GM10266 (cell line): Measurements from ENCODE around the gene PSMB10.
"Not testable (repeated sequence)": the region's sequence is repeated elsewhere in the genome, so short reads cannot be mapped to it uniquely, and the experiment has no call there.

Experiments
- DNase-seq: peaks from one replicate; pipeline ENCODE4 v3.0.0; 2012; ENCODE audit errors: extremely low spot score
- TF ChIP-seq, protein P1 (sequence below): IDR thresholded peaks from 2 replicates; pipeline ENCODE4 v1.5.1; 2012; ENCODE audit warnings: mild to moderate bottlenecking, low read depth; ENCODE audit not compliant: control insufficient read depth, insufficient read depth; ENCODE audit errors: missing control alignments

PSMB10 gene

GRCh38 chr16:67919622-67920221, 16.9 kb downstream of the PSMB10 start:
- no peak for DNase-seq
- TF ChIP-seq, protein P1, sequence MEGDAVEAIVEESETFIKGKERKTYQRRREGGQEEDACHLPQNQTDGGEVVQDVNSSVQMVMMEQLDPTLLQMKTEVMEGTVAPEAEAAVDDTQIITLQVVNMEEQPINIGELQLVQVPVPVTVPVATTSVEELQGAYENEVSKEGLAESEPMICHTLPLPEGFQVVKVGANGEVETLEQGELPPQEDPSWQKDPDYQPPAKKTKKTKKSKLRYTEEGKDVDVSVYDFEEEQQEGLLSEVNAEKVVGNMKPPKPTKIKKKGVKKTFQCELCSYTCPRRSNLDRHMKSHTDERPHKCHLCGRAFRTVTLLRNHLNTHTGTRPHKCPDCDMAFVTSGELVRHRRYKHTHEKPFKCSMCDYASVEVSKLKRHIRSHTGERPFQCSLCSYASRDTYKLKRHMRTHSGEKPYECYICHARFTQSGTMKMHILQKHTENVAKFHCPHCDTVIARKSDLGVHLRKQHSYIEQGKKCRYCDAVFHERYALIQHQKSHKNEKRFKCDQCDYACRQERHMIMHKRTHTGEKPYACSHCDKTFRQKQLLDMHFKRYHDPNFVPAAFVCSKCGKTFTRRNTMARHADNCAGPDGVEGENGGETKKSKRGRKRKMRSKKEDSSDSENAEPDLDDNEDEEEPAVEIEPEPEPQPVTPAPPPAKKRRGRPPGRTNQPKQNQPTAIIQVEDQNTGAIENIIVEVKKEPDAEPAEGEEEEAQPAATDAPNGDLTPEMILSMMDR, result no peak

DNA sequence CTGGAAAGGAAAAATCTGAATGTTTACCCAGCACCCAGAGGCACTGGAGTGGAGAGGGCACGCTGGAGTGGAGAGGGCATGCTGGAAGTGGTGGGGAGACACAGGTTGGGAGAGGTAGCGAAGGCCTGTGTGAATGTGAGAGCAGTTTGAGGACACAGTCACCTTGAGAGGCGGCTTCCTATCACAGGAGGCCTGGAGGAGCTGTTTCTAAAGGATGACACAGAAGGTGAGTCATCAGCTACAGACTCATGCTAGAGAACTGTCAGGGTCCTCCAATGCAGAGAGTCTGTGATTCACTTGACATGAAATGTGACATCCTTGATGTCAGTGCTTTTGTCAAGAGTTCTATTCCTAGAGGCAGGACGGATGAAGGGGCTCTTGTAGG, 18.8 kb downstream of the PSMB10 start:
- no peak for DNase-seq
- TF ChIP-seq, protein P1, result no peak

GRCh38 chr16:67917140-67917851, 19.4 kb downstream of the PSMB10 start:
- TF ChIP-seq, protein P1, result no peak
- no peak for DNase-seq

DNA sequence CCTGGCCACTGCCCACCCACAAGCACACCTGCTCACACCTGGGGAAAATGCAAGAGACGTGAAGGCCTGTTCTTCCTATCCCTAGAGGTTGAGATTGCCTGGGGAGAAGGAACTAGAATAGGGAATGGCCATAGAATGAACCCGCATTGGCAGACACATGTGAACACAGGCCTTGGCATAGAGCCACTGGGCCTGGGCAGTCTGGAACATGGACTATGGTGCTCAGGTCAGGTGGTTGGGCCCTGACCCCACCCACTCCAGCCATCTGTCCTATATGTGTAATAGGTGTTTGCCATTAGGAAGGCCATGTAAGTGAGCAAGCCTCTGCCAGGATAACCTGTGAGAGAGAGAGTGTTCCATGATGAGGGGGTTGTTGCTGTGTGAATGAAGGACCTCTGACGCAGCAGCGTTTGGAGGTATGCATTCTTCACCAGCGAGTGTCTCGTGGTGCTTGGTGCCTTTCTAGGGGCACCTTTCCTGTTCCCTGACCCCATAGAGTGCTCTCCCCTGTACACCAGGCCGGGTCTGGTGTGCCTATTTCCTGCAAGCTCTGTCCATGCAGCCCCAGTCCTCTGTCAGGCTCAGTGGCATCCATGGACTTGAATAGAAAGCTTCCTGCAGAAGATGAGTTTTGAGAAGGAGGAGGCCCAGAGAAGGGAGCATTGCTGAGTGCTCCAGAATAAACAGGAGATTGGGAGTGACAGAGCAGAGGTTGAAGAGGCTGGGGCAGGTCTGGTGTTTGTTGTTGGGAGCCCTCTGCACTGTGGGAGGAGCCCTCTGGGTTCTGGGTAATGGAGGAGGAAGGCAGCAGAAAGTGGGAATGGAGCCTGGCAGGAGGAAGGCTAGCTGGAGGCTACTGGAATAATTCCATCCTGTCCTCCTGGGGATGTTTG, 20.6 kb downstream of the PSMB10 start:
- TF ChIP-seq, protein P1, result no peak
- no peak for DNase-seq

GRCh38 chr16:67915496-67915769, 21.2 kb downstream of the PSMB10 start:
- DNase-seq, result not testable (repeated sequence)

DNA sequence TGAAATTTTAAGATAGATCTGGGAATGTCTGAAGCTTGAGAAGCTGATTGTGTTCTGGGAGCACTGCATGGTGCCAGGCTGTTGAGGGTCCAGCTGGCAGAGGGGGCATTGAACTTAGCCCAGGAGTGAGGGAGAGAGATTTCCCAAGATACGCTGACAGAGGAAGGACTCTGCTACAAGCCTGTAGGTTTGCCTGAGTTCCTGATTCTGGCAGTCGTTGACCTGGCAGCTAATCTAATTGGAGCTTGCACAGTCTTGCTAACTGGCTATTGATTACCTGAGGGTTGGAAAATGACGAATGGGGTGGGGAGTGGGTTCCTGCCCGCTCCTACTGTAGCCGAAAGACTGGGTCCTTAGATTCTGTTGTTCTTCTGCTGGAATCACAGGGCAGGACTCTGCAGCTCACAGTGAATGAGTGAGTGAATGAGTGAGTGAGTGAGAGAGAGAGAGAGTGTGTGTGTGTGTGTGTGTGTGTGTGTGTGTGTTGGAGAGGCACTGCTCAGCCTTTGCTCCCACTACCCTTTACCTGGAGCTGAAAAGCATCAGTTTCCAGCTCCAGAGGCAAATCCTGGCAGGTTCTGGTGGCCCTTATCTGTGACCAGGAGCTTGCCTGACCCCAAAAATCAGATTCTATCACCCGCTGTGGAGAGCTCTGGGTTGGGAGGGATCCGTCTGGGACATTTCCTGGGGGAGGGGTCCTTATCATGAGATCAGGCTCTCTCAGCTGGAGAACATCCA, 21.7 kb downstream of the PSMB10 start:
- TF ChIP-seq, protein P1, result no peak
- no peak for DNase-seq

DNA sequence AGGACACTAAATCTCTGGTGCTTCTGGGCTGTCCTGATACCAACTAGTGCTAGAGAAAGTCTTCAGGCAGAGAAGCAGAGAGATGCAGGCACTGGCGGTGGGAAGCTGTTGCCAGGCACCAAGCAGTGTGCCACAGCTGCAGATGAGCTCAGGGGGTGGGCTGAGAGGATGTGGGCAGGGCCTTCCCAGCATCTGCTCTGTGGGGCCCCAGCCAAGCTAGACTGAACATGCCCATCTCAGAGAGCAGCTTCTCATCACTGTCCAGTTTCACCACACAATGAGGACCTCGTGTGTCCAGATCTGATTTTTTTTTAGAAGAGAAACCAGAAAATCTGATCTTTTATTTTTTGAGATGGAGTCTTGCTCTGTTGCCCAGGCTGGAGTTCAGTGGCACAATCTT, 26.5 kb downstream of the PSMB10 start:
- no peak for DNase-seq
- TF ChIP-seq, protein P1, result no peak
